Stimulated activated CD4-positive, alpha-beta T cell treated with anti-CD3 and anti-CD28 coated beads, Interleukin-2, amount 100 ng/mL, for 4 hours (primary cell): ENCODE results near the gene PTPRA.
"Not testable (repeated sequence)": the region's sequence is repeated elsewhere in the genome, so short reads cannot be mapped to it uniquely, and the experiment has no call there.

ENCODE experiments used
- DNase-seq: peaks from one replicate; pipeline ENCODE4 v3.0.0-alpha.2; 2020; ENCODE audit warnings: low read depth

The PTPRA gene

DNA sequence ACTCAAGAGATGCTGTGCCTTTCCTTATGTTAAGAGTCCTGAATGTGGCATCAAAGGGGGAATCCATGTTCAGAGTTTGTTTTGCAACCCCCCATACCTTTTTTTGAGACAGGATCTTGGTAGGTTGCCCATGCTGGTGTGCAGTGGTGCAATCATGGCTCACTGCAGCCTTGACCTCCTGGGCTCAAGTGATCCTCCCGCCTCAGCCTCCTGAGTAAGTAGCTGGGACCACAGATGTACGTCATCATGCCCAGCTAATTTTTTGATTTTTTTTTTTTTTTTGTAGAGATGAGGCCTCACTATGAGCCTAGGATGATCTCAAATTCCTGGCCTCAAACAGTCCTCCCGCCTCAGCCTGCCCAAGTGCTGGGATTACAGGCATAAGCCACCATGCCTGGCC lies 16.5 kb downstream of the PTPRA start:
- DNase-seq, result no peak

DNA sequence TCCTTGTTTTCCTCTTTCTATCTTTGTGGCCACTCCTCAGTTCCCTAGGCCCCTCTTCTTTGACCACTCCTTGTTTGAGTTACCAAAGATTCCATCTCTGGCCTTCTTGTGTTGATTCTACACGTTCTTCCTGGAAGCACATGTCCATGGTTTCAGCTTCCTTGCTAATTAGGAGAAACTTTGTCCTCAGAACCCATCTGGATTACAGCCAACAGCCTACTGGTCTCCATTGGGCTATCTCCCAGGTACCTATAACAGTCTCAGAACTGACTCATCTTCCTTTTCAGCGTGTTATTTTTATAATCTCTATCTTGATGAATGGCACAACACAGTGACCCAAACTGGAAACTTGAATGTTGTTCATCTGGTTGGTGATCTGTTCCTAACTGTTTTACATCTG lies 17.5 kb downstream of the PTPRA start:
- no peak for DNase-seq

DNA sequence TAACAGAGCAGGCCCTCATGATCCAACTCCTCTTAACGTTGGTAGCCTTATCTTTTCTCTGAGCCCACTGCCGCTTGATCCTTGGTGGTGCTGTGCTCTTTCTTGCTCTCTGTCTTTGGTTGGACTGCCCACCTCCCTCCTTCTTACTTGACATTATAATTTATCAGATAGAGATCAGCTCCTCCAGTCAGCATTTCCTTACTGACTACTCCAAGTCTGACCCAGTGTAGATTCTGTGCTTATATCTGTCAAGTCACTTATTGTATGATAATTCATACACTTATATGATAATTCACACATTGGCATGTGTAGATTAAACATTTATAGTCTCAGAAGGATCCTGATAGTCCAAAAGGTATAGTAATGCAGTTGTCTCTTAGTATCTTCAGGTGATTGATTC lies 18.1 kb downstream of the PTPRA start:
- DNase-seq, result no peak

DNA sequence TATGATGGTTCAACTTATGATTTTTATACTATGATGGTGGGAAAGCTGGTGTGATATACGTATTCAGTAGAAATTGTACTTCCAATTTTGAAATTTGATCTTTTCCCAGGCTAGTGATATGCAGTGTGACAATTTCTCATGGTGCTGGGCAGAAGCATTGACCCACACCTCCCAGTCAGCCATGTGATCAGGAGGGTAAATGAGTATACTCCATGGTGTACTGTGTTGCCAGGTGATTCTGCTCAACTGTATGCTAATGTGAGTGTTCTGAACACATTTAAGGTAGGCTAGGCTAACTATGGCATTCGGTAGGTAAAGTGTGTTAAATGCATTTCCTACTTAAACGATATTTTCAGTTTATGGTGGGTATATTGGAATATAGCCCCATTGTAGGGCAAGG lies 19.1 kb downstream of the PTPRA start:
- no peak for DNase-seq

DNA sequence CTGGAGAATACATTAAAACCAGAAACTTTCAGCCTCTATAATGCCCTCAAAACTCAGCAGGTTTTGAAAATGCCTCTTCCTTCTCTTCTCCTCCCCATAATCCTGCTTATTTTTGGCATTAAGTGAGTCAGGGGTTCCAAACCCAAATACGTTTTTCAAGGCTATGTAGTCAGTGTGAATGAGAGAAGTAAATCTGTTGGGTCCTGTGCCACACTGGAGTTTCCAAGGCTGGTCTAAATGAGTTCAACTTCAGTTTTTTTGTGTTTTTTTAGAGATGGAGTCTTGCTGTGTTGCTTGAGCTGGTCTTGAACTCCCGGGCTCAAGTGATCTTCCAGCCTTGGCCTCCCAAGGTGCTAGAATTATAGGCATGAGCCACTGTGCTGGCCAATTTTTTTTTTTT lies 20.9 kb downstream of the PTPRA start:
- DNase-seq, result no peak

DNA sequence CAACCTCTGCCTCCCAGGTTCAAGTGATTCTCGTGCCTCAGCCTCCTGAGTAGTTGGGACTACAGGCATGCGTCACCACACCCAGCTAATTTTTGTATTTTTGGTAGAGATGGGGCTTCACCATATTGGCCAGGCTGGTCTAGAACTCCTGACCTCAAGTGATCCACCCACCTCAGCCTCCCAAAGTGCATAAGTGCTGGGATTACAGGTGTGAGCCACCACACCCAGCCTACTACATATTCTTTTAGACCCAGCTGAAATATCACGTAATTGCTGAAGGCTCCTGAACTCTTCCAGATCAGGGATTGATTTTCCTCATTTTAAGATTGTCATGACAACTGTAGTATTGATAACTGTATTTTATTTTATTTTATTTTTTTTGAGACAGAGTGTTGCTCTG lies 21.9 kb downstream of the PTPRA start:
- not testable (repeated sequence) for DNase-seq

DNA sequence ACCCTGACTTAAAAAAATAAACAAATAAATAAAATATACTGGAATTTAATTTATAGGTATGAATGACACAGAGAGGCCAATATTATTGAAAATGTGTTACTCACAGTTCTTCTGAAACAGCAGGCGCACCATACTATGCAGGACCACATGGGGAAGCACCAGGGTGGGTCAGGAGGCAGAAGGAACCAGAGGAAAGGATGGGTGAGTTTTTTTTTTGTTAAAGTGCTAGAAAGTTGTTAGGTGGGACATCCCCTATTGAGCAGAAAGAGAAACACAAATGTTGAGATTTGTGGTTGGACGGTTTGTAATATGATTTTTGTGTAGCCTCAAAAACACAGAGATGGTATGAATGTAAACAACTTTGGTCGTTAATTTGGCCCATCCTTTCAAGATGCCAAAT lies 26.0 kb downstream of the PTPRA start:
- DNase-seq, result no peak

DNA sequence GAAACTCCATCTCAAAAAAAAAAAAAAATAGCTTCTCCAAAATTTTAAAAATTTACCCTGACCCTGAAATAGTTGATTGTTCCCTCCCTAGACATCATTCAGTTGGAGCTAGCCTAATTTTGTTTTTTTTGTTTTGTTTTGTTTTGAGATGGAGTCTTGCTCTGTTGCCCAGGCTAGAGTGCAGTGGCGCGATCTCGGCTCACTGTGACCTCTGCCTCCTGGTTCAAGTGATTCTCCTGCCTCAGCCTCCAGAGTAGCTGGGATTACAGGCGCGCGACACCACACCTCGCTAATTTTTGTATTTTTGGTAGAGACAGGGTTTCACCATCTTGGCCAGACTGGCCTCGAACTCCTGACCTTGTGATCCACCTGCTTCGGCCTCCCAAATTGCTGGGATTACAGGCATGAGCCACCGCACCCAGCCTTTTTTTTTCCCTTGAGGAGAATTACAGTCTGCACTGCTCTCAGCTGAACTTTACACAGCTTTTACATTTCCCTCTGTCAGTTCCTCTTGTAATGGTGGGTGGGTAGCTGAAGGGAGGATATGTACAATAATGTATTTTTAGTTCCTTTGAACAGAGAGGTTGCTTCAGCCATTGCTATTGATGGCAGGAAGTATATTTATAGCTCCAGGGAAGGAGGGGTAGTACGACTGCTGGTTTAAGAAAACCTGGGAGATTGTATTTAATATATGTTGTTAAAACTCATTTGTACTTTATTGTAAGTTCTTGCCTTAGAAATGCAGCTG lies 27.7 kb downstream of the PTPRA start:
- no peak for DNase-seq

DNA sequence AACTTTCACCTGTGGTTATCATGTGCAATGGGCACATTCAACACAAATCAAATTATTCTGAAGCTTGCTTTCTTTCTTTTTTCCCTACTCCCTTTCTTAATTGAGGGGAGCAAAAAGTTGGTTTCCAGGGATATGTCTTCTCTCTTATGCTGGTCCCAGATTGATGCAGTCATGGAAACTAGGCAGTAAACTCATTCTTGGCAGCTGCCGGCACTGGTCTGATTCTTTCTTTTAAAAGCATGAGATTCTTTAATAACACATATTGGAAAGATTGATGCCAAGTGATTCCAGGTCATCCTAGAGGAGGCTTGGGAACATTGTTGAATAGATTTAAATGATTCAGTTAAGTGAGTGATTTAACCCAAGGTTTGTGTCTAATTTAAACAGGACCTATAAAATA lies 29.0 kb downstream of the PTPRA start:
- DNase-seq, result no peak

DNA sequence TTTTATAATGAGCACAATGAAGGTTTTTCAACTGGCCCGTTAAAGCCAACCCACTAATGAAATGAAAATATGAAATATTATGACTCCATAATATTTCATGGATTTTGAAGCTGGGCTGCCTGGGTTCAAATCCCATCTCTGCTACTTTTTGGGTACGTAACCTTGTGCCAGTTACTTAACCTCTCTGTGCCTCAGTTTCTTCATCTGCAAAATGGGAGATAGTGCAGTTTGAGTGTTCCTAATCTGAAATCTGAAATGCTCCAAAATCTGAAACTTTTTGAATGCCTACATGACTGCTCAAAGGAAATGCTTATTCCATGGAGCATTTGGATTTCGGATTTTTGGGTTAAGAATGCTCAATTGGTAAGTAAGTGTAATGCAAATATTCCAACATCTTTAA lies 29.5 kb downstream of the PTPRA start:
- no peak for DNase-seq

DNA sequence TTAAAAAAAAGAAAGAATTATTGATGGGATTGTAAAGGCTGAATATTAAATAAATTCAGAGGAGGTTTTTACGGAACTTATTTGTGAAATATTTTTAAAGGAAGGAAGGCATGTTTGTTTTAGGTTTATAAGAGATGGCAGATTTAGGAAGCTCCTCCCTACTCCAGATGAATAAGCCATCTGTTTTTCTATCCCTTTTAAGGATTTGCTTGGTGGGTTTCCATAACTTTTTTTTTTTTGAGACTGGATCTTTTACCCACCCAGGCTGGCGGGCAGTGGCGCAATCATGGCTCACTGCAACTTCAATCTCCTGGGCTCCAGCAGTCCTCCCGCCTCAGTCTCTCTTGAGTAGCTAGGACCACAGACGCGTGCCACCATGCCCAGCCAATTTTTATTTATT lies 30.4 kb downstream of the PTPRA start:
- no peak for DNase-seq

DNA sequence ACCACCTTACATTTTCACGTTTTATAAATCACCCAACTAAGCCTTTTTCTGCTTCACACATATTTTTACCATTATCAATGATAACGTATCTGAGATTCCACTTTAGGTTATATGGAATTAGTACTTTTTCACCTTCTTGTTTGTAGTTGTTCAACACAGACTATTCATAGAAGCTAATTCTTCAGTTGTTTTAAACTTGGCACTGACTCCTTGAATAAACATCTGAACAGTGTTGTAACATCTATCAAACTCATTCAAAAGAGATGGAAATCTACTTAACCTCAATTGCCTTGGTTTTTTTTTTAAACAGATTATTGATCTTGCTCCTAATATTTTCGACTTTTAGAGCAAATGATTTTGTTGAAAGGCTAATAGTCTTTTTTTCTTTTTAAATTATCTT lies 34.2 kb downstream of the PTPRA start:
- DNase-seq, result no peak

DNA sequence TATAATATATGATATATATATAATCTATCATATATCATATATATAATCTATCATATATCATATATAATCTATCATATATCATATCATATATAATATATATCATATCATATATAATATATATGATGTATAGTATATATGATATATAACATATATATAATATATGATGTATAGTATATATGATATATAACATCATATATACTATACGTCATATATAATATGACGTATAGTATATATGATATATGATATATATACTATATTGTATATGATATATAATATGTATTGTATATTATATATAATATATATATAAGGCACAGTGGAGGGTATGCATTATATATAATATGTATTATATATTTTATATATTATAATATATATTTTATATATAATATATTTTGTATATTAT lies 36.7 kb downstream of the PTPRA start:
- no peak for DNase-seq

DNA sequence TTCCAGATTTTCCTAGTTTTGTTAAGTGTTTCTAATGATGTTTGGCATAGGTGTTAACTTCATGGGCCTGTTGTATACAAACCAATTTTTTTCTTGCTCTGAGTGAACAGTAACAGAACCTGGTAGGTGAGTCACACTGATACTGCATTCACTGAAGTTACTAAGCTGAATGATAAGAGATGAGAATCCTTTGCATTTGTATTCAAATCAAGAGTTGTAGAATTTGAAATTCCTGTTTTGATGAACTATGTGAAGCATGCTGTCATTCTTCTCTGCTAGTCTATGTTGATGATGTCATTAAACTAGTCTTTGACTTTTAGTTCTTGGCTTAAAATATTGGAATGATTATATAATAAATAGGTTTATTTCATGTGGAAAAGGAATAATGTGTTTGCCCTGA lies 37.9 kb downstream of the PTPRA start:
- no peak for DNase-seq

DNA sequence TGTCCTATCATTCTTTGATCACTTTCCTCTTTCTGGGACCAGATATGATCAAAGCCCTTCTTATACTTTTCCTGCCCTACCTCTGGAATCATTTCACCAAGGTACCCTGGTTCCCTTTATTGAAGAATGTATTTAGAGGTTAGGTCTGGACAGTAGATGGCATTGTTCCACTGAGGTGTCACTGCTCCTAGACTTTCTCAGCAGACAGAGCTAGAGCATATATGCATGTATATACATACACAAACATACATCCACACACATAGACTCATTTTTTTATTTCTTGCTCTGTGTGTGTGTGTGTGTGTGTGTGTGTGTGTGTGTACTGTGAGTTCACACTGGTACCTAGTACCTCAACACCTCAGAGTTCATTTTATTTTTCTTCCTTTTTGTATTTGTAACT lies 40.9 kb downstream of the PTPRA start:
- DNase-seq, result no peak

DNA sequence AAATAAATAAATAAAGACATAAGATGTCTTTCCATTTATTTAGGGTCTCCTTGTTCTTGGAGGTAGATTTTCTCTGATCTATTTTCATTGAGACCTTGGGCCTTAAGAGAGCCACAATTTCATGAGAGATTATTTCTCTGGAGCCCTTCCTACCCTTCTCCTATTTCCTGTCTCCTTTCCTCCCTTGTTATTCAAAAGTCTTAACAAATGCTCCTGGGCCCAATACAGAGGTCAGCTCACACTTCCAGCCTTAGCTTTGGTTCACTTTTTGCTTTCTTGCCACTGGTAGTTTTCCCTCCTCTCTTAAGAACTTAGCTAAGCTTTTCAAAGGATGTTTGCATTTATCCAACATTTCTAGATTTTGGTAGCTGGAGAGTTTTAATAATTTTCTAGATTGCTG lies 44.0 kb downstream of the PTPRA start:
- DNase-seq, result no peak

DNA sequence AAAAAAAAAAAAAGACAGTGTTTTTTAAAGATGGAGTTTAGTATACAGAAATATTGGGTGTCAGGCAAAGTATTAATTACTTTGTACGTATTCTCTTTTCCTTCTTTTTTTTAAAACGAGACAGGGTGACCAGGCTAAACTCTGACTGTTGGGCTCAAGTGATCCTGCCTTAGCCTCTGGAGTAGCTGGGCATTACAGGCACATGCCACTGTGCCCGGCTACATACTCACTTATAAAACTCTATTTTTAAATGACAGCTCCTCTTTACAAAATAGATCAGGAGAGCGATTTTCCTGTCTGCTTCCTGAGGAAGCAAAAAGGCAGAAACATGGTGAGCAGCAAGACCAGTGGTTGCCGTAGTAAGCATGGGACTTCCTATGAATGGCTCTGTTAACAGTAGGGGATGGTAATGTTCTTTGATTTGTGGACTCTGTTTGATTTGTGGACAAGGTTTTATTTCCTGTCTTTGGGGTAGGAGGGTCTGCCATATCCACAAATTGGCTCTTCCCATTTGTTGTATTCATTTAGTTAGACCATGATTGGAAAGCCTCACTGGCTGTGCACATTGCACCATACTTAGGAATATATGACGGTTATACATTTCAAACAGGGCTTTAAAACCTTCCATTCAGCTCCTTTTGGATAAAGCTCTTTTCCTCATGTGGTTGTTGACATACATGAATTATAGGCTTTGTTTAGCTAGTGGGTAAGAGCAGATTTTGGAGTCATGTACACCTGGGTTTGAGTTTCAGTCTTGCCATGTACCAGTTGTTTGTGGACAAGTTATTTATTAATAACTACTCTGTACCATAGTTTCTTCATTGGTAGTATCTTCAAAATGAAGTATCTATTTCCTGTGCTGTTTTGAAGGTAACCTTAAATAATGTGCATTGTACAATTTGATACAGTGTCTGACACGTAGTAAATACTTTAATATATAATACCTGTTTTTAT lies 45.1 kb downstream of the PTPRA start:
- no peak for DNase-seq

DNA sequence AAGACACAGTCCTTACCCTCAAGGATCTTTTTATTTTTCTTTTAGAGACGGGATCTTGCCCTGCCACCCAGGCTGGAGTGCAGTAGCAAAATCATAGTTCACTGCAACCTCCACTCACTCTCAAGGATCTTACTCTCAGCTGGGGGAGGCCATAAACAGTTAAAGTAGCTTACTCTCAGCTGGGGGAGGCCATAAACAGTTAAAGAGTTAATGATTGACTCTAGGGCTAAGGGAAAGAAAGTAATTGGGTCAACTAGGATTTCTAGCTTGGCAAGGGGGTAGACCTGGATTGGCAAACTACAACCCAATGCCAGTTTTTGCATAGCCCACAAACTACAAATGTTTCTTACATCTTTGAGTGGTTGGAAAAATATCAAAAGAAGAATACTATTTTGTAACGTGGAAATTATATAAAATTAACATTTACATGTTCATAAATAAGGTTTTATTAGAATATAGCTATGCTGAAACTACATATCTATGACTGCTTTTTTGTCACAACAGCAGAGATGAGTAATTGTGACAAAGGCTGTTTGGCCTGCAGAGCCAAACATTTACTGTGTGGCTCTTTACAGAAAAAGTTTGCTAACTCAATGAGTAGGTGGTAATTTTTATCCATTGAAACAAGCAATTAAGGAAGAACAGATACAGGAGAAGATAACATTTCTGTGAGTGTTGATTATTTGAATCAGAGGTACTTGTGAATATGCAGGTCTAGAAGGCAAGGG lies 46.4 kb downstream of the PTPRA start:
- DNase-seq, result no peak

DNA sequence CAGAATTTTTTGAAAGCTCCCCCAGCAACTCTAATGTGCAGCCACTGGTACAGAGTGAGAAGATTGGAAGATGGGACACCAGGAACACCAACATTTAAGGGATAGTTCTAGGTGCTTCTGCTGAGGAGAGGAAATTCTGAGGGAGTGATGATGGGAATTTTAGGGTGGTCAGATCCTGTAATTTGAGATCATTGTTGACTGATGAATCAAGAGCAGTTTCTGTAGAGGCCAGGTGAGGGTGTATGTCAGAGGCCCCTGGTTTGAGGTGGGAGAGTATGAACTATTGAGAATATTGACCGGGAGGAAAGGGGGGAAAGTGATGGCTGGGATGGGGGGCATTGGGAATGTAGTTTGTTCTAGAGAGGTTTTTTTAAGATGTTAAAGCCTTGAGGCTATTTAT lies 47.2 kb downstream of the PTPRA start:
- no peak for DNase-seq

DNA sequence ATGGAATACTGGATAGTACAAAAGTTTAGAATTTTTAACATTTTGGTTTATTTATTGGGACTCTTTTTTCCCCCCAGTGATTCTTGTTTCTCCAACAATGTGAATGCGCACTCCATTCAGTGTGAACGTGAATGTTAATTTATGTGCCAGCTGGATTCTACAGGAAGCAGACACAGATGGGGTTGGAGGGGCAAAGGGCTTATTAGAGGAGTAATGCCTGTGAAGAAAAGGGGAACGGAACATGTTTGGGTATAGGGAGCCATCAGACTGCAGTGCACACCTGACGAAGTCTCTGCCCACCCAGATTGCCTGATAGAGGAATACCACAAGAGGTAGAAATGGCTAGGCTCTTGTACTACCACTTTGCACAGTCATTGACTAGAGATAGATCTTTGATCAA lies 48.2 kb downstream of the PTPRA start:
- no peak for DNase-seq

DNA sequence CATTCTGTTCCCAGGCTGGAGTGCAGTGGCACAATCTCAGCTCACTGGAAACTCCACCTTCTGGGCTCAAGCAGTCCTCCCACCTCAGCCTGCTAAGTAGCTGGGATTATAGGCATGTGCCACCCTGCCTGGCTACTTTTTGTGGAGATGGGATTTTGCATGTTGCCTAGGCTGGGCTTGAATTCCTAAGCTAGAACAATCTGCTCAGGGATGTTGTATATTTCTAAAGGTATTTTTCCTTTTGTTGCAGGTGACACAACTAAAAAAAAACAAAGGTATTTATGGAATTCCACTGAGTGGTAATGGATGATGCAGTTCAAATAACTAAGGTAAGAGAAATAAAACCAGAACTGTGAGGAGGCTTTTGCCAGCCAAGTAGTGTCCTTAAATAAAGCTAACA lies 49.7 kb downstream of the PTPRA start:
- no peak for DNase-seq

DNA sequence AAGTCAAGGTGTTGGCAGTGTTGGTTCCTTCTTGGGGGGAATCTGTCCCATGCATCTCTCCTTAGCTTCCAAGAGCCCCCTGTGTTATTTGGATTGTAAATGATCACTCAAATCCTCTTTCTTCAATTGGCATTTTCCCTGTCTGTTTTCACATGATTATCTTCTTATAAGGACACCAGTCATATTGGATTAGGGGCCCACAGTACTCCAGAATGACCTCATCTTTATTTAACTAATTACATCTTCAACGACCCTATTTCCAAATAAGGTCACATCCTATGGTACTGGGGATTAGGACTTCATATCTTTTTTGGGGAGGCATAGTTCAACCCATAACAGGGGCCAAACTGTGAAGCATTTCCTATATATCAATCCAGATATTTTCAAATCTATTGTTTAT lies 57.3 kb downstream of the PTPRA start:
- DNase-seq, result no peak

DNA sequence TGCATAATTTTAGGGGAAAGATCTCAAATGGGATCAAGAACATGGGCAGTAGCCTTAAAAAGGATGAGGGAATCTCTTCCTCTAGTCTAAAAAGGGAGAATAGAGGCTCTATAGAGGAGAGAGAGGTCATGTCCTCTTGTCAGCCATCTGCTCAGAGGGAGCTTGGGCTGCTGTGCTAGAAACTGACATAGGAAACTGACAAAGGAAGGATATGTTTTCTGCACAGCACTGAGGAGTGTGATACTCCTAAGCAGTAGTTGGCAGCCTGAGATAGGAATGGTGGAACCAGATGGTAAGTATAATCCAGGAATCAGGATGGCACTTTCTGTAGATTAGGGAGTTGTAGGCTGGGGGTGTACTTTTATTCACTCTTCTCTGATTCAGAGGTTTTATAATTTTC lies 59.2 kb downstream of the PTPRA start:
- DNase-seq, result no peak
